ENCODE data around the gene CHD6.

Gene CHD6

GRCh38 chr20:41586772-41587171 is 31.4 kb downstream of the CHD6 start:
- no peak for DNase-seq

GRCh38 chr20:41580350-41580749 is 37.8 kb downstream of the CHD6 start:
- DNase-seq: no peak

GRCh38 chr20:41577129-41578009 is 40.8 kb downstream of the CHD6 start:
- no peak for DNase-seq

GRCh38 chr20:41575412-41575811 is 42.8 kb downstream of the CHD6 start:
- DNase-seq: no peak

- DNase-seq: no peak
Measured at GRCh38 chr20:41574802-41575389, 43.3 kb downstream of the CHD6 start.

- DNase-seq: no peak
Measured at GRCh38 chr20:41573955-41574354, 44.2 kb downstream of the CHD6 start.

GRCh38 chr20:41572010-41572572 is 46.1 kb downstream of the CHD6 start:
- DNase-seq: no peak

GRCh38 chr20:41571006-41571405 is 47.2 kb downstream of the CHD6 start:
- DNase-seq: no peak

GRCh38 chr20:41570557-41570956 is 47.6 kb downstream of the CHD6 start:
- DNase-seq: no peak

GRCh38 chr20:41567615-41568014 is 50.6 kb downstream of the CHD6 start:
- DNase-seq: no peak

- no peak for DNase-seq
Measured at GRCh38 chr20:41566896-41567527, 51.2 kb downstream of the CHD6 start.

- no peak for DNase-seq
Measured at GRCh38 chr20:41563087-41563486, 55.1 kb downstream of the CHD6 start.

- no peak for DNase-seq
Measured at GRCh38 chr20:41560970-41561369, 57.2 kb downstream of the CHD6 start.

- no peak for DNase-seq
Measured at GRCh38 chr20:41559658-41560057, 58.5 kb downstream of the CHD6 start.

GRCh38 chr20:41553142-41553879 is 64.9 kb downstream of the CHD6 start:
- no peak for DNase-seq

GRCh38 chr20:41552295-41553068 is 65.7 kb downstream of the CHD6 start:
- no peak for DNase-seq

GRCh38 chr20:41551011-41551705 is 67.0 kb downstream of the CHD6 start:
- DNase-seq: no peak

GRCh38 chr20:41547221-41547620 is 71.0 kb downstream of the CHD6 start:
- DNase-seq: no peak

- no peak for DNase-seq
Measured at GRCh38 chr20:41546535-41546934, 71.6 kb downstream of the CHD6 start.

- no peak for DNase-seq
Measured at GRCh38 chr20:41544472-41544871, 73.7 kb downstream of the CHD6 start.

GRCh38 chr20:41540918-41541317 is 77.3 kb downstream of the CHD6 start:
- no peak for DNase-seq

- no peak for DNase-seq
Measured at GRCh38 chr20:41540459-41540858, 77.7 kb downstream of the CHD6 start.

Data from islet precursor cell (in vitro differentiated cells).